Kidney (tissue), 14 donors: ENCODE data around the gene SPRR5. TPM values are rescaled to one million over a fixed set of nuclear protein-coding genes. Genes with fewer than 3 reads are reported as not detected.

Experiments used
- DNase-seq, 5 donors: peaks; one replicate each; pipeline ENCODE4 v3.0.0-alpha.2; 2013 to 2020
- FAIRE-seq: peaks from 2 replicates; lab custom pipeline; 2012; peaks lifted over from hg19 to GRCh38; lab: Jason Lieb, UNC
- H3K27ac ChIP-seq, 2 donors: one replicate each; pipeline ENCODE4 v1.7.0; 2013; ENCODE audit warnings: low read depth in 2 of 2, low read length in 2 of 2, inconsistent platforms in 1 of 2
- H3K27me3 ChIP-seq: one replicate; pipeline ENCODE4 v1.7.1; 2013; ENCODE audit warnings: low read length, inconsistent platforms; ENCODE audit not compliant: control insufficient read depth, insufficient read depth
- H3K36me3 ChIP-seq, 3 donors: one replicate each; pipeline versions ENCODE4 v1.7.0 to v1.7.1; 2013; ENCODE audit warnings: low read length in 3 of 3, control low read depth in 1 of 3, inconsistent platforms in 1 of 3; ENCODE audit not compliant: insufficient read depth in 3 of 3, control insufficient read depth in 2 of 3
- H3K4me1 ChIP-seq, 3 donors: one replicate each; pipeline versions ENCODE4 v1.7.0 to v1.7.1; 2013; ENCODE audit warnings: low read length in 3 of 3, inconsistent platforms in 1 of 3, low read depth in 1 of 3; ENCODE audit not compliant: control insufficient read depth in 2 of 3, insufficient read depth in 2 of 3
- H3K4me3 ChIP-seq, 3 donors: one replicate each; pipeline versions ENCODE4 v1.7.0 to v1.8.1; 2013; ENCODE audit warnings: low read length in 3 of 3, control low read depth in 1 of 3, inconsistent platforms in 1 of 3
- H3K9ac ChIP-seq, 3 donors: one replicate each; pipeline versions ENCODE4 v1.7.0 to v1.7.1; 2013; ENCODE audit warnings: low read length in 3 of 3, control low read depth in 1 of 3, inconsistent platforms in 1 of 3
- H3K9me3 ChIP-seq, 3 donors: one replicate each; pipeline versions ENCODE4 v1.7.0 to v1.7.1; 2013; ENCODE audit warnings: low read length in 3 of 3, control low read depth in 1 of 3, inconsistent platforms in 1 of 3; ENCODE audit not compliant: control insufficient read depth in 2 of 3, insufficient read depth in 1 of 3
- CTCF ChIP-seq: IDR thresholded peaks from 3 replicates; pipeline ENCODE4 v1.5.1; 2012; ENCODE audit warnings: mild to moderate bottlenecking, moderate library complexity, borderline replicate concordance; ENCODE audit not compliant: insufficient read depth; ENCODE audit errors: extremely low read depth
- intact Hi-C: fragments of 100-400 bp; cut with DNase I; formaldehyde crosslinking; loops from one replicate; pipeline ENCODE4 v1.11.1; 2022
- polyA plus RNA-seq: library from polyadenylated mRNA; stranded (reverse); fragments of 350-450 nt; fragmentation: Illumina TruSeq; extraction: RNeasy Lipid Tissue Mini Kit (QIAGEN cat#74804); gene quantifications from one replicate; pipeline ENCODE4 v1.2.3, GENCODE V29; 2014; ENCODE audit warnings: low read depth, low replicate concordance; ENCODE audit not compliant: insufficient read depth
- total RNA-seq: library from RNA; stranded (reverse); fragmentation: NEBNext Ultra II Directional; extraction: Animal tissue kit (Norgen Biotek cat#: 25700); gene quantifications from one replicate; pipeline ENCODE4 v1.2.1, GENCODE V29; 2021
- donor health status: control.
- donor health status: control.
- donor health status: control.
- donor health status: control.
- donor health status: control.
- donor health status: DM: yes; HTN: yes; CAD: no.
- donor health status: Normal renal cell carcinoma (clear cell type).

The SPRR5 gene
- total and polyA plus RNA-seq, 2 donors from 2014 or later, result not detected

GRCh38 chr1:152912471-152912870 lies 34.5 kb upstream of the SPRR5 start:
- no peak overlapping the region for H3K4me3 ChIP-seq
- DNase-seq (no peak), FAIRE-seq (no peak)
- H3K27me3 ChIP-seq, result no peaks in the 10 kb centered on the region
- intact Hi-C loops, result no loop called here
- H3K9me3 ChIP-seq, result no peaks in the 10 kb centered on the region
- H3K4me1 ChIP-seq, result no peaks in the 10 kb centered on the region
- H3K36me3 ChIP-seq, result no peaks in the 10 kb centered on the region
- H3K27ac ChIP-seq, result no peak overlapping the region
- TF ChIP-seq CTCF, result no peak
- no peak overlapping the region for H3K9ac ChIP-seq

DNA sequence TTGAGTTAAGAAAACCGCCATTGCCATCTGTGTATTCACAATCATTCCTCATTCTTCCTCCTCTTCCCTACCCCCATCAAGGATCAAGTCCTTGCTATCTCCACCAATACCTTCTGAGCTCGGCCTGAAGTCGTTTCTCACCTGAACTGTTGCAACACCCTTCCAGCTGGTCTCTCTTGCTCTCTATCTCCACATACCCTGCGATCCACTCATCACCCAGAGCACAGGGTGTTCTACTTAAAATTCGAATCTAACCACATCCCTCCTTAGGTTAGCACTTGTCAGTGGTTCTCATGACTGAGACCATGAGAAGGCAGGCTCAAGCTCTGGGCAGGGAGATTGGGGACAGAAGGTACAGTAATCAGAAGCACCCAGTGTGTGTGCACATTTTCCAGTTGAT lies 34.1 kb upstream of the SPRR5 start:
- Histone ChIP-seq H3K9me3 (no peaks in the 10 kb centered on the region), H3K27me3 (no peaks in the 10 kb centered on the region), H3K4me1 (no peaks in the 10 kb centered on the region), H3K9ac (no peak overlapping the region), H3K4me3 (no peak overlapping the region), H3K27ac (no peak overlapping the region), H3K36me3 (no peaks in the 10 kb centered on the region)
- intact Hi-C loops, result no loop called here
- DNase-seq (no peak), FAIRE-seq (no peak)
- no peak for TF ChIP-seq CTCF

DNA sequence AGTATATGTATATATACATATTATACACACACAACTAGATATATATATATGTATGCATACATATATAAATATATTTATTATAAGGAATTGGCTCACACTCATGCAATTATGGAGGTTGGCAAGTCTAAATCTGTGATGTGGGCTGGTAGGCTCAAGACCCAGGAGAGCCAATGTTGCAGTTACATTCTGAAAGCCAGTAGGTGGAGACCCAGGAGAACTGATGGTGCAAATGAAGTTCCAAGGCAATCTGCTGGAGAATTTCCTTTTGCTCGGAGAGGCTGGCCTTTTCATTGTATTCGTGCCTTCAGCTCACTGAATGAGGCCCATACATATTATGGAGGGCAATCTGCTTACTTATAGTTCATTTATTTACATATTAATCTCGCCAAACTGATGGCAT lies 29.2 kb upstream of the SPRR5 start:
- DNase-seq (peak in 2 of 5 donors; percentile 52 to 60), FAIRE-seq (no peak)
- Histone ChIP-seq H3K9ac (no peak overlapping the region), H3K36me3 (no peaks in the 10 kb centered on the region), H3K4me3 (no peak overlapping the region), H3K27ac (no peak overlapping the region), H3K9me3 (no peaks in the 10 kb centered on the region), H3K4me1 (no peaks in the 10 kb centered on the region), H3K27me3 (no peaks in the 10 kb centered on the region)
- TF ChIP-seq CTCF, result peak; percentile 32
- intact Hi-C loops, result no loop called here

GRCh38 chr1:152919071-152919470 lies 27.9 kb upstream of the SPRR5 start:
- H3K27me3 ChIP-seq, result no peaks in the 10 kb centered on the region
- no peak overlapping the region for H3K4me3 ChIP-seq
- DNase-seq (no peak), FAIRE-seq (no peak)
- intact Hi-C loops, result no loop called here
- no peak overlapping the region for H3K9ac ChIP-seq
- no peaks in the 10 kb centered on the region for H3K9me3 ChIP-seq
- H3K4me1 ChIP-seq, result no peaks in the 10 kb centered on the region
- TF ChIP-seq CTCF, result no peak
- no peaks in the 10 kb centered on the region for H3K36me3 ChIP-seq
- no peak overlapping the region for H3K27ac ChIP-seq
